Hepatocyte (in vitro differentiated cells): ENCODE results near the gene NOS1AP. TPM values are rescaled to one million over a fixed set of nuclear protein-coding genes. Genes with fewer than 3 reads are reported as not detected.
"Not testable (repeated sequence)": the region's sequence is repeated elsewhere in the genome, so short reads cannot be mapped to it uniquely, and the experiment has no call there.

Source experiments
- DNase-seq: peaks from one replicate; pipeline ENCODE4 v3.0.0-alpha.2; 2016; ENCODE audit warnings: low spot score
- H2AFZ ChIP-seq: fragments of 200-600 bp; sonication (generic); 2 replicates; pipeline ENCODE4 v1.6.0; 2016; ENCODE audit warnings: antibody characterized with exemption, mild to moderate bottlenecking
- H3K27ac ChIP-seq: fragments of 200-600 bp; sonication (generic); 2 replicates; pipeline ENCODE4 v1.5.1; 2016; ENCODE audit warnings: mild to moderate bottlenecking
- H3K27me3 ChIP-seq: fragments of 200-600 bp; sonication (generic); 2 replicates; pipeline ENCODE4 v1.6.1; 2016
- H3K36me3 ChIP-seq: fragments of 200-600 bp; sonication (generic); replicated peaks from 2 replicates; pipeline ENCODE4 v1.5.1; 2016; ENCODE audit warnings: low read depth; ENCODE audit not compliant: insufficient read depth
- H3K4me1 ChIP-seq: fragments of 200-600 bp; sonication (generic); 2 replicates; pipeline ENCODE4 v1.5.1; 2016; ENCODE audit warnings: mild to moderate bottlenecking, moderate library complexity; ENCODE audit not compliant: insufficient read depth
- H3K4me2 ChIP-seq: fragments of 200-600 bp; sonication (generic); 2 replicates; pipeline ENCODE4 v1.6.0; 2016
- H3K4me3 ChIP-seq: fragments of 200-600 bp; sonication (generic); 2 replicates; pipeline ENCODE4 v1.5.1; 2016; ENCODE audit warnings: mild to moderate bottlenecking
- H3K79me2 ChIP-seq: fragments of 200-600 bp; sonication (generic); 2 replicates; pipeline ENCODE4 v1.6.0; 2017; ENCODE audit warnings: mild to moderate bottlenecking
- H3K9me2 ChIP-seq: fragments of 200-600 bp; sonication (generic); replicated peaks from 2 replicates; pipeline ENCODE4 v1.6.0; 2017; ENCODE audit warnings: mild to moderate bottlenecking; ENCODE audit not compliant: insufficient read depth
- H3K9me3 ChIP-seq: fragments of 200-600 bp; sonication (generic); 2 replicates; pipeline ENCODE4 v1.5.1; 2016; ENCODE audit warnings: low read depth, mild to moderate bottlenecking
- H4K20me1 ChIP-seq: fragments of 200-600 bp; sonication (generic); 2 replicates; pipeline ENCODE4 v1.6.0; 2016; ENCODE audit warnings: mild to moderate bottlenecking; ENCODE audit not compliant: insufficient read depth, poor library complexity, severe bottlenecking
- EZH2 ChIP-seq: fragments of 200-600 bp; sonication (generic); IDR thresholded peaks from 2 replicates; pipeline ENCODE4 v1.6.1; 2016; ENCODE audit warnings: antibody characterized with exemption, mild to moderate bottlenecking, borderline replicate concordance
- EZH2phosphoT487 ChIP-seq: fragments of 200-600 bp; sonication (generic); IDR thresholded peaks from one replicate; pipeline ENCODE4 v1.6.1; 2018; ENCODE audit warnings: antibody characterized with exemption, mild to moderate bottlenecking, low read depth, moderate library complexity; ENCODE audit not compliant: unreplicated experiment, severe bottlenecking
- WGBS: methylation state at CpG from one replicate; pipeline ENCODE4 v1.1.6; 2016; ENCODE audit warnings: low lambda C conversion rate; ENCODE audit errors: missing lambda C conversion rate; 5-methylcytosine and 5-hydroxymethylcytosine counted together
- polyA plus RNA-seq: library from polyadenylated mRNA; unstranded; fragments of >200 nt; fragmentation: Nextera tagmentation; extraction: Ambion mirVana; gene quantifications from 2 replicates; pipeline ENCODE4 v1.2.1, GENCODE V29; 2016
- total RNA-seq: library from RNA; depleted of rRNA; stranded (reverse); fragments of >200 nt; gene quantifications from 2 replicates; pipeline ENCODE4 v1.2.3, GENCODE V29; 2014
- TF ChIP-seq, protein P1 (sequence below): fragments of 200-600 bp; sonication (generic); IDR thresholded peaks from 2 replicates; pipeline ENCODE4 v1.5.1; 2016; ENCODE audit warnings: antibody characterized with exemption, mild to moderate bottlenecking; ENCODE audit not compliant: poor library complexity

Gene NOS1AP
- total and polyA plus RNA-seq, 2 experiments from 2014 or later, result 0.97 to 4.4 TPM

- Histone ChIP-seq H3K9me3 (no peaks in the 10 kb centered on the region), H3K4me3 (no peak overlapping the region), H3K27me3 (no peaks in the 10 kb centered on the region), H2AFZ (no peak overlapping the region), H3K27ac (no peak overlapping the region), H4K20me1 (no peaks in the 10 kb centered on the region), H3K4me1 (no peaks in the 10 kb centered on the region), H3K79me2 (peaks cover 30% of the 10 kb centered on the region), H3K36me3 (no peaks in the 10 kb centered on the region), H3K9me2 (no peaks in the 10 kb centered on the region), H3K4me2 (no peak overlapping the region)
- TF ChIP-seq EZH2, result no peak
- TF ChIP-seq, protein P1, sequence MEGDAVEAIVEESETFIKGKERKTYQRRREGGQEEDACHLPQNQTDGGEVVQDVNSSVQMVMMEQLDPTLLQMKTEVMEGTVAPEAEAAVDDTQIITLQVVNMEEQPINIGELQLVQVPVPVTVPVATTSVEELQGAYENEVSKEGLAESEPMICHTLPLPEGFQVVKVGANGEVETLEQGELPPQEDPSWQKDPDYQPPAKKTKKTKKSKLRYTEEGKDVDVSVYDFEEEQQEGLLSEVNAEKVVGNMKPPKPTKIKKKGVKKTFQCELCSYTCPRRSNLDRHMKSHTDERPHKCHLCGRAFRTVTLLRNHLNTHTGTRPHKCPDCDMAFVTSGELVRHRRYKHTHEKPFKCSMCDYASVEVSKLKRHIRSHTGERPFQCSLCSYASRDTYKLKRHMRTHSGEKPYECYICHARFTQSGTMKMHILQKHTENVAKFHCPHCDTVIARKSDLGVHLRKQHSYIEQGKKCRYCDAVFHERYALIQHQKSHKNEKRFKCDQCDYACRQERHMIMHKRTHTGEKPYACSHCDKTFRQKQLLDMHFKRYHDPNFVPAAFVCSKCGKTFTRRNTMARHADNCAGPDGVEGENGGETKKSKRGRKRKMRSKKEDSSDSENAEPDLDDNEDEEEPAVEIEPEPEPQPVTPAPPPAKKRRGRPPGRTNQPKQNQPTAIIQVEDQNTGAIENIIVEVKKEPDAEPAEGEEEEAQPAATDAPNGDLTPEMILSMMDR, result no peak
- no peak for TF ChIP-seq EZH2phosphoT487
- WGBS, result 86% methylated on average over 2 of the region's 2 CpGs
- no peak for DNase-seq
Observed at GRCh38 chr1:162080472-162081015, 11.1 kb downstream of the NOS1AP start.

GRCh38 chr1:162081316-162081715 is 11.8 kb downstream of the NOS1AP start:
- WGBS, result 82% methylated on average over 1 of the region's 1 CpG
- TF ChIP-seq, protein P1, result no peak
- no peak for TF ChIP-seq EZH2
- no peak for TF ChIP-seq EZH2phosphoT487

DNA sequence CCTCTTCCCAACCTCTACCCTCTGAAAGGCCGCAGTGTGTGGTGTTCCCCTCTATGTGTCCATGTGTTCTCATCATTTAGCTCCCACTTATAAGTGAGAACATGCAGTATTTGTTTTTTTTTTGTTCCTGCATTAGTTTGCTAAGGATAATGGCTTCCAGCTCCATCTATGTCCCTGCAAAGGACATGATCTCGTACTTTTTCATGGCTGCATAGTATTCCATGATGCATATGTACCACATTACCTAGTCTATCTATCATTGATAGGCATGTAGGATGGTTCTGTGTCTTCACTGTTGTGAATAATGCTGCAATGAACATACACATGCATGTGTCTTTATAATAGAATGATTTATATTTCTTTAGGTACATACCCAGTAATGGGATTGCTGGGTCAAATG is 12.6 kb downstream of the NOS1AP start:
- H3K9me2 ChIP-seq, H3K4me3 ChIP-seq, H3K4me2 ChIP-seq, H3K36me3 ChIP-seq, H3K9me3 ChIP-seq, H2AFZ ChIP-seq, H3K27ac ChIP-seq, H3K4me1 ChIP-seq, H3K27me3 ChIP-seq, DNase-seq, H4K20me1 ChIP-seq: not testable (repeated sequence)
- H3K79me2 ChIP-seq, result peaks cover 24% of the 10 kb centered on the region
- 98% methylated on average over 2 of the region's 2 CpGs for WGBS

More at GRCh38 chr1:162081316-162081715, 11.8 kb downstream of the NOS1AP start:
- no peak overlapping the region for H2AFZ ChIP-seq
- H3K4me3 ChIP-seq, result no peak overlapping the region
- H3K4me2 ChIP-seq, result no peak overlapping the region
- no peak overlapping the region for H3K27ac ChIP-seq
- no peaks in the 10 kb centered on the region for H3K4me1 ChIP-seq
- H3K9me2 ChIP-seq, result no peaks in the 10 kb centered on the region
- H4K20me1 ChIP-seq, result no peaks in the 10 kb centered on the region
- no peak for DNase-seq
- no peaks in the 10 kb centered on the region for H3K9me3 ChIP-seq
- no peaks in the 10 kb centered on the region for H3K36me3 ChIP-seq
- no peaks in the 10 kb centered on the region for H3K27me3 ChIP-seq
- peaks cover 31% of the 10 kb centered on the region for H3K79me2 ChIP-seq

GRCh38 chr1:162083273-162083672 is 13.8 kb downstream of the NOS1AP start:
- Histone ChIP-seq H3K9me2 (no peaks in the 10 kb centered on the region), H3K79me2 (peaks cover 23% of the 10 kb centered on the region), H3K27me3 (no peaks in the 10 kb centered on the region), H3K36me3 (no peaks in the 10 kb centered on the region), H3K4me3 (no peak overlapping the region), H2AFZ (no peak overlapping the region), H3K27ac (no peak overlapping the region), H3K4me1 (no peaks in the 10 kb centered on the region), H3K4me2 (no peak overlapping the region), H3K9me3 (no peaks in the 10 kb centered on the region), H4K20me1 (no peaks in the 10 kb centered on the region)
- 93% methylated on average over 2 of the region's 2 CpGs for WGBS
- TF ChIP-seq EZH2phosphoT487 (no peak), EZH2 (no peak)
- TF ChIP-seq, protein P1, result no peak
- no peak for DNase-seq
